GM12878 (cell line): ENCODE measurements around the gene AXIN1. TPM values are rescaled to one million over a fixed set of nuclear protein-coding genes. Genes with fewer than 3 reads are reported as not detected.

Experiments
- EZH2 ChIP-seq: IDR thresholded peaks from 2 replicates; pipeline ENCODE4 v1.6.1; 2012; ENCODE audit warnings: low read depth, mild to moderate bottlenecking, control low read depth, inconsistent platforms, low read length, borderline replicate concordance; ENCODE audit not compliant: control insufficient read depth
- FOS ChIP-seq: IDR thresholded peaks from 3 replicates; pipeline ENCODE4 v1.6.1; 2011; ENCODE audit warnings: borderline replicate concordance; ENCODE audit not compliant: insufficient read length; ENCODE audit errors: extremely low read depth
- IKZF1 ChIP-seq: fragments of 450-650 bp; conservative IDR thresholded peaks from 2 replicates; pipeline ENCODE4 v1.6.1; 2017; ENCODE audit warnings: antibody characterized with exemption, mild to moderate bottlenecking
- KLF5 ChIP-seq: fragments of 450-650 bp; IDR thresholded peaks from 2 replicates; pipeline ENCODE4 v1.6.1; 2014; ENCODE audit warnings: mild to moderate bottlenecking; ENCODE audit not compliant: partially characterized antibody
- POU2F2 ChIP-seq: IDR thresholded peaks from 3 replicates; pipeline ENCODE4 v1.6.1; 2011; ENCODE audit warnings: low read depth, mild to moderate bottlenecking, low read length, borderline replicate concordance
- RAD51 ChIP-seq: fragments of 450-650 bp; IDR thresholded peaks from 2 replicates; pipeline ENCODE4 v1.6.1; 2016; ENCODE audit warnings: moderate library complexity, mild to moderate bottlenecking, inconsistent platforms
- TCF3 ChIP-seq: IDR thresholded peaks from 2 replicates; pipeline ENCODE4 v1.6.1; 2012; ENCODE audit warnings: low read depth, mild to moderate bottlenecking, low read length, borderline replicate concordance; ENCODE audit not compliant: insufficient read depth
- YY1 ChIP-seq: IDR thresholded peaks from 2 replicates; pipeline ENCODE4 v1.6.1; 2011; ENCODE audit warnings: low read depth, mild to moderate bottlenecking, low read length
- polyA plus RNA-seq, 11 experiments: library from polyadenylated mRNA; depleted of rRNA in 4 of 11; unstranded in 6 of 11; stranded (reverse) in 5 of 11; fragments of >200 nt; fragmentation: Nextera tagmentation in 4 of 11; fragmentation: Illumina TruSeq in 1 of 11; extraction: Ambion mirVana in 4 of 11; extraction: Trizol in 1 of 11; gene quantifications; 1 replicate in 1 of 11; 2 replicates in 10 of 11; pipeline versions ENCODE4 v1.2.1 to v1.2.3, GENCODE V29; 2011 to 2016; ENCODE audit warnings: inconsistent platforms in 2 of 11, missing spikeins in 2 of 11, low read depth in 1 of 11
- total RNA-seq, 4 experiments: library from RNA; depleted of rRNA in 3 of 4; stranded (reverse); fragments of >200 nt in 3 of 4; fragmentation: Illumina TruSeq in 1 of 4; extraction: Trizol in 1 of 4; gene quantifications; 2 replicates each; pipeline versions ENCODE4 v1.2.1 to v1.2.3, GENCODE V29; 2013 to 2021
- TF ChIP-seq, protein P1 (sequence below): fragments of 450-650 bp; IDR thresholded peaks from 2 replicates; pipeline ENCODE4 v1.6.1; 2017; ENCODE audit warnings: mild to moderate bottlenecking
- TF ChIP-seq, protein P2 (sequence below): fragments of 450-650 bp; IDR thresholded peaks from 2 replicates; pipeline ENCODE4 v1.6.1; 2017; ENCODE audit warnings: mild to moderate bottlenecking, moderate library complexity

AXIN1 gene
- total and polyA plus RNA-seq, 10 of the 15 experiments (the other 5 are each of a cell fraction or from before 2014, with no cell fraction given) = 0.26 to 27.1 (median 7.7) TPM

DNA sequence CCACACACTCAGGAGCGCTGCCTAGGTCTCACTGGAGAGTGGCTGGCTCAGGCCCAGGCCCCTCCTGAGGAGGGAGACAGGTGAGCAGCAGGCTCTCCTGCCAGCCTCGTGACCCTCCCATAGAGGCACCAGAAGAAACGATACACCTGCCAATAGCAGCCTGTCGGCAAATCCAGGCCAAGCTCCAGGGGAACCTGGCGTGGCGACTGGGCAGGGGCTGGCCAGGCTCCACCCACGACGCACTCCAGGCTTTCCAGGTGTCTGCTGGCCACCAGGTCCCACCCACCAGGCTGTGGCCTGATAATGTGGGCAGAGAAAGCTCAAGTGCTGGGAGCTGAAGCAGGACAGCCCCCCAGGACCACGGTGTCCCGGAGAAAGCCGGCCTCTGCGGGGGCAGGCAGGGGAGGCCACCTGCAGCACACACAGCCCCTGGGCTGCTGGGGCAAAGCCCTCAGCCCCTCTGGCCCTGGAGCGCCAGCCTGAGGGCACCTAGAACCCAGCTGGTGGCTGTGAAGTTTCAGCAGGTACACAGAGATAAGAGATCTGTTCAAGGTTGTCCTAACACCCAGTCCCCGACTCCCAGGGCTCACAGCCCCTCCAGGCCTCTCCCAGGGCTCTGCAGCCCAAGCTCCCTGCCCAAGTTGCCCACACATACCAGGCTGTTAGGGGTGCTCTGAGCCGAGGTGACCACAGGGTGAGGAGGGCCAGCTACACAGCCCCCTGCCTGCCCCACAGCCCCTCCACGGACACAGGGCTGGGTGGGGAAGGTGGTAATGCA, 26.8 kb upstream of the AXIN1 start (continued):
- TF ChIP-seq RAD51 (no peak), IKZF1 (no peak), POU2F2 (no peak), FOS (no peak), EZH2 (no peak), YY1 (no peak), TCF3 (no peak), KLF5 (no peak)
- TF ChIP-seq, protein P1, sequence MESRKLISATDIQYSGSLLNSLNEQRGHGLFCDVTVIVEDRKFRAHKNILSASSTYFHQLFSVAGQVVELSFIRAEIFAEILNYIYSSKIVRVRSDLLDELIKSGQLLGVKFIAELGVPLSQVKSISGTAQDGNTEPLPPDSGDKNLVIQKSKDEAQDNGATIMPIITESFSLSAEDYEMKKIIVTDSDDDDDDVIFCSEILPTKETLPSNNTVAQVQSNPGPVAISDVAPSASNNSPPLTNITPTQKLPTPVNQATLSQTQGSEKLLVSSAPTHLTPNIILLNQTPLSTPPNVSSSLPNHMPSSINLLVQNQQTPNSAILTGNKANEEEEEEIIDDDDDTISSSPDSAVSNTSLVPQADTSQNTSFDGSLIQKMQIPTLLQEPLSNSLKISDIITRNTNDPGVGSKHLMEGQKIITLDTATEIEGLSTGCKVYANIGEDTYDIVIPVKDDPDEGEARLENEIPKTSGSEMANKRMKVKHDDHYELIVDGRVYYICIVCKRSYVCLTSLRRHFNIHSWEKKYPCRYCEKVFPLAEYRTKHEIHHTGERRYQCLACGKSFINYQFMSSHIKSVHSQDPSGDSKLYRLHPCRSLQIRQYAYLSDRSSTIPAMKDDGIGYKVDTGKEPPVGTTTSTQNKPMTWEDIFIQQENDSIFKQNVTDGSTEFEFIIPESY = no peak
- TF ChIP-seq, protein P2, sequence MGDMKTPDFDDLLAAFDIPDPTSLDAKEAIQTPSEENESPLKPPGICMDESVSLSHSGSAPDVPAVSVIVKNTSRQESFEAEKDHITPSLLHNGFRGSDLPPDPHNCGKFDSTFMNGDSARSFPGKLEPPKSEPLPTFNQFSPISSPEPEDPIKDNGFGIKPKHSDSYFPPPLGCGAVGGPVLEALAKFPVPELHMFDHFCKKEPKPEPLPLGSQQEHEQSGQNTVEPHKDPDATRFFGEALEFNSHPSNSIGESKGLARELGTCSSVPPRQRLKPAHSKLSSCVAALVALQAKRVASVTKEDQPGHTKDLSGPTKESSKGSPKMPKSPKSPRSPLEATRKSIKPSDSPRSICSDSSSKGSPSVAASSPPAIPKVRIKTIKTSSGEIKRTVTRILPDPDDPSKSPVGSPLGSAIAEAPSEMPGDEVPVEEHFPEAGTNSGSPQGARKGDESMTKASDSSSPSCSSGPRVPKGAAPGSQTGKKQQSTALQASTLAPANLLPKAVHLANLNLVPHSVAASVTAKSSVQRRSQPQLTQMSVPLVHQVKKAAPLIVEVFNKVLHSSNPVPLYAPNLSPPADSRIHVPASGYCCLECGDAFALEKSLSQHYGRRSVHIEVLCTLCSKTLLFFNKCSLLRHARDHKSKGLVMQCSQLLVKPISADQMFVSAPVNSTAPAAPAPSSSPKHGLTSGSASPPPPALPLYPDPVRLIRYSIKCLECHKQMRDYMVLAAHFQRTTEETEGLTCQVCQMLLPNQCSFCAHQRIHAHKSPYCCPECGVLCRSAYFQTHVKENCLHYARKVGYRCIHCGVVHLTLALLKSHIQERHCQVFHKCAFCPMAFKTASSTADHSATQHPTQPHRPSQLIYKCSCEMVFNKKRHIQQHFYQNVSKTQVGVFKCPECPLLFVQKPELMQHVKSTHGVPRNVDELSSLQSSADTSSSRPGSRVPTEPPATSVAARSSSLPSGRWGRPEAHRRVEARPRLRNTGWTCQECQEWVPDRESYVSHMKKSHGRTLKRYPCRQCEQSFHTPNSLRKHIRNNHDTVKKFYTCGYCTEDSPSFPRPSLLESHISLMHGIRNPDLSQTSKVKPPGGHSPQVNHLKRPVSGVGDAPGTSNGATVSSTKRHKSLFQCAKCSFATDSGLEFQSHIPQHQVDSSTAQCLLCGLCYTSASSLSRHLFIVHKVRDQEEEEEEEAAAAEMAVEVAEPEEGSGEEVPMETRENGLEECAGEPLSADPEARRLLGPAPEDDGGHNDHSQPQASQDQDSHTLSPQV = no peak
